HG03108 (cell line): ENCODE data around the gene TASP1.
"Not testable (repeated sequence)": the region's sequence is repeated elsewhere in the genome, so short reads cannot be mapped to it uniquely, and the experiment has no call there.

Experiments
- ATAC-seq: cut with Tn5 transposase; IDR thresholded peaks from one replicate; pipeline ENCODE4 v1.9.1; 2021; ENCODE audit warnings: moderate library complexity; ENCODE audit not compliant: unreplicated experiment

Gene TASP1

DNA sequence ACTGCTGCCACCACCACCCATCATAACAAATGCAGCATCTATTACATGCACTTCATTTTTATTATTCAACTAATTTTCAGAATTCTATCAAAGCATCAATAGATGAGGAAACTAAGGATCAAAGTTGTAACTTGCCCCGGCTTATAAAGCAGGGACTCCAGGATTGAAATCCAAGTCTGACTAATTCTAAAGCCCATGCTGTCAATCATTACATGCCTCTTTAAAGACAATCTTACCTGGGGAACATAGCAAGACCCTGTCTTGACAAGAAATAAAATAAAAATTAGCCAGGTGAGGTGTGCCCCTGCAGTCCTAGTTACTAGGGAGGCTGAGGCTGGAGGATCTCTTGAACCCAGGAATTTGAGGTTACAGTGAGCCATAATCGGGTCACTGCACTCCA is 235.3 kb downstream of the TASP1 start:
- ATAC-seq = no peak

GRCh38 chr20:13402986-13403385 is 235.7 kb downstream of the TASP1 start:
- no peak for ATAC-seq

DNA sequence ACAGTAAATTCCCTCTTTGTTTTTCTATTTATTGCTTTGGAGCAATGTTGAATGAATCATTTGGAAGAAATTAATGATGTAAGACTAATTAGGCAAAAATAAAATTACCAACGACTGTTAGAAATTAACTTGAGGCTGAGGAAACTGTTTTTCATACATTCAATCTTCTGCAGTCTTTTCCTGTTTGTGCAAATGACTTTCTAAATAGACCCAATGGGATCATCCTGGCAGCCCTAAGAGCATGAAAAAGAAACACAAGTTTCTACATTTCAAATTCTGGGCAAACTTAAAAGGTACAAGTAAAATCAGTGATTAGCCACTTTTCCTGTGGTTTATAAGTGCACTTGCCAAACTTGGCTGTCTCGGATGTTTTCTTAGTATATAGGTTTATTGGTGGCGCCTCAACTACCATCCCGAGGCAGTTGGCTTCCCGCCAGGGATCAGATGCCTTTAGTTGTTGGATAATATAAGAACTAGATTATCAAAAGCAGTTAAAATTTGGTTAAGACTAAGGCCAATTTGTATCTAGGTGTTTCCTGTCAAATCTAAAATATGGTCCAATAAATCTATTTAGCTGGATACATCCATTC is 236.5 kb downstream of the TASP1 start:
- no peak for ATAC-seq

DNA sequence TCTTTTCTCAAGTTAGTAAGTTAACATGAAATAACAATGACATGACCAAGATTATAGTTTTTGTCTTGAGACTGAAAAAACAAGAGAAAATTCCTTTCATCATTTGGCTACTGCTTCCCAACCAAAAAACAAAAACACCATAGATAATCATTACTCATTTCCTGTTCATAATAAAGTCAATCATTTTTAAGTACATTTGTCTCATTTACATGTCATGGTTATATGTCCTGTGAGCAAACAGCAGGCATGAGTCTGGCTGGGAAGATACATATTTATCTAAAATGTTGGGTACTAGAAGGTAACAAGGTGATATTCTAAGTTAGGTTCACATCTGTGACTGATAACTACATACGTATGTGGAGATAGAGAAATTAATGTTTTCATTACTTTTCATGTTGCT is 237.1 kb downstream of the TASP1 start:
- ATAC-seq = no peak

DNA sequence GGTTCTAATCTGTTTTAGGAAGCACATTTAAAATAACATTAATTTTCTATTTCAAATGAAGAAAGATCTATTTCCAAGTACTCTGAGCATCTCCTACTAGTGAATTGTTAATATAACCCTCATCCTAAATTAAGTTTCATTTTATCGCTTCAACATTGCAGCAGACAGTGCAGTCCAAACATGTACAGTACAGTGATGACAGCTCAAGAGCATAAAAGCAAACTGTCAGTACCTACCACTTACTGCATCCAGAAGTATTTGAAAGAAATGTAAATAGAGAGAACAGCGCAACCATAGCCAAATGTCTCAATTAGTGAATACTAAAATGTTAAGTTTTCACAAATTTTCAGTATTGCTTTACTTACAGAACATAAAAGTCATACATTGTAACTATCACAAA is 238.3 kb downstream of the TASP1 start:
- ATAC-seq = no peak

DNA sequence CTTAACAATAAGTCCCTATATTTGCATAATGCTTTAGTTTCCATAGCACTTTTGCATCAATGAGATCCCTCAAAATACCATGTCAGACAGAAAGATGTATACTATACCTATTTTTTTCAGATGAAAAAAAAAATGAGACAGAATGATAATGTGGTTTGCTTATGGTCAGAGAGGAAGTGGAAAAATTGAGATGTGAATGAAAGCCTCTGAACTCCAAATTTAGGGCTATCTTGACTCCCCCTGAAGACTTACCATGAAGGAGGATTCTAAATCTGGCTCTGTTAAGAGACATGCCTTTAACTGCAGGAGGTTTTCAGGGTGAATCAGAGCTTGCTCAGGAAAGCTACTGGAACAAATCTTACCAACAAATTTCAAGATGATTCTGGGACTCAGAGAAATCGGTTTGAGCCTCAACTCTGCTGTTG is 241.4 kb downstream of the TASP1 start:
- ATAC-seq = no peak

DNA sequence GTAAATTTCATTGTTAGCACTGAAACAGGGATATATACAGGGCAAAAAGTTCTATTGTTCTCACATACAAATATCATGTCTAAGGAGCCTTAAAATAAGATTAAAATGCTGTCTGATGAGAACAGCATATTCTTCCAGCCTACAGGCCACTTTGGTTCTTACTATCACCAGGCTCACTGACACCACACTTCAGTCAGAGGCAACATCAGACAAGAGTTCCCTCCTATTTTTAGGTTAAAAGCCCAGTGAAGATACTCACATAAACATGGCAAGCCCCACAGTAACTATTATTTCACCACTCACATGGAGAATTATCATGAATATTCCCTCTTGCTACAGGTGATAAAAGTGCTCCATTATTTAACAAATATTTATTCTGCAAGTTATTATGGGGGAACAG is 241.9 kb downstream of the TASP1 start:
- no peak for ATAC-seq

DNA sequence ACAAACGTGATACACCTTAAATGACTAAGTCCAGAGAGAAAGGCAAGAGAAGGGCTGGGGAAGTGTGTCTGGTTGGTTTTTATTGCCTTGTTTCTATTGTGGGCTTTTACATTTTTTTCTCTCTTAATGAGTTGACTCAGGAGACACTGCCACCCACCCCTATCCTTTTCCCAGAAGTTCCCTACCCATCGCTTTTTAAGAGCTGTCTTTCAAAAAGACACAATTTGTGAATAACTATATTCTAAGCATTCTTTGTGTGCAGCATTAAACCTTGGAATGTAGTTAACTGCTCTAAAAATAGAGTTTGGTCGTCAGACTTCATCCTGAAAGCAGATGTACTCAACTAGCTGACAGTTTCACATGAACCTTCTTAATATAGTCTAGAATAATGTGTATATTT is 242.7 kb downstream of the TASP1 start:
- no peak for ATAC-seq

- no peak for ATAC-seq
Observed at GRCh38 chr20:13395232-13395631, 243.5 kb downstream of the TASP1 start.

DNA sequence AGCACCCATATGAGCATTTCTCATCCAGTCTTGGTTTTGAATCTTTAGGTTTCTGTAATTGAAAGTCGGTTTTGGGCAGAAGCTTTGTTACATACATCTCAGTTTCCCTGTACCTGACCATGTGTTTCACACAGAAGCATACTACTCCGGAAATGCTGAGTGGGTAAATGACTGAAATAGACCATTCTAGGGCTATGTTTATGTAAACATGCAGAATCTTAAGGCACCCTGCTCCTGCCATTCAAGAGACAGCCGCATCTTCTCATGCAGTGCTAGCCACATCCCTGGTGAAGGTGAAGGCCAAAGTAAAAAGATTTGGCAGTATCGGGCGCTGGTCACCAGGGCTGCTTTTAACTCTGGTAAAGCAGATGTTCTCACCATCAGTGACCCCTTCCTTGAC is 246.3 kb downstream of the TASP1 start:
- no peak for ATAC-seq

DNA sequence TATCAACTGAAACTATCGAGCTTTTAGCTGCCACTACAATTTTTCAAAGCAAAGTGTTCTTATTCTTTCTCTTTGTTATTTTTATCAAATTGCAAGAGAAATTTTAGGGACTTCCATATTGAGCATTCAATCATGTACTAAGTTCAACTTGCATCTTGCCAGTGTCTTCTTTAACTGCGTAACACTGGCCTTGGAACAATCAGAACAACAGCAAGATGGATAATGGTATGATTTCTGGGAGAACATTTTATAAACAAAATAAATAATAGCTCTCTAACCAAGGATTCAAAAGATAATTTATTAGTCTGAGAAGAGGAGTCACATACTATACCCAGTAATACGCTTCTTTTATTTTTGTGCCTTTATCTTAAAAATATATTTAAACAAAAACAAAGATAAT is 249.6 kb downstream of the TASP1 start:
- no peak for ATAC-seq

DNA sequence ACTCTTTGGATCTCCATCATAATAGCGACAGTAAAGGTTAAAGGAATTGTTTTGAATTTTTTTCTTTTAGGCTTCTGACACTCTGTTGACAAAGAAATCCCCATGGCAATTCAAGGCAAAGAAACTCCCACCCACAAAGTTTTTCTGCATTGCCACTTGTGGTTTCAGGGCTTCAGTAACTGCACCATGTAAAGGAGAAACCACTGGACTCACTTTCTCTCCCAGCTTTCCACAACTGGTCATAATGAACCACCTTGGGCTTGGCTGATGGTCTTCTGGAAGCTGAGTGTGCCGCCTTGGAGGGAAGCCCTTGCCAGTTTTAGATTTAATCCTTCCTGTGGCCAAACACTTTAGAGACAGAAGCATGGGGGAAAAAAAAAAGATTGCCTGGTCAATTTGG is 254.6 kb downstream of the TASP1 start:
- ATAC-seq = no peak

- no peak for ATAC-seq
Observed at GRCh38 chr20:13382786-13383185, 255.9 kb downstream of the TASP1 start.

- not testable (repeated sequence) for ATAC-seq
Observed at GRCh38 chr20:13380497-13381229, 258.1 kb downstream of the TASP1 start.

GRCh38 chr20:13373400-13373799 is 265.3 kb downstream of the TASP1 start:
- no peak for ATAC-seq

DNA sequence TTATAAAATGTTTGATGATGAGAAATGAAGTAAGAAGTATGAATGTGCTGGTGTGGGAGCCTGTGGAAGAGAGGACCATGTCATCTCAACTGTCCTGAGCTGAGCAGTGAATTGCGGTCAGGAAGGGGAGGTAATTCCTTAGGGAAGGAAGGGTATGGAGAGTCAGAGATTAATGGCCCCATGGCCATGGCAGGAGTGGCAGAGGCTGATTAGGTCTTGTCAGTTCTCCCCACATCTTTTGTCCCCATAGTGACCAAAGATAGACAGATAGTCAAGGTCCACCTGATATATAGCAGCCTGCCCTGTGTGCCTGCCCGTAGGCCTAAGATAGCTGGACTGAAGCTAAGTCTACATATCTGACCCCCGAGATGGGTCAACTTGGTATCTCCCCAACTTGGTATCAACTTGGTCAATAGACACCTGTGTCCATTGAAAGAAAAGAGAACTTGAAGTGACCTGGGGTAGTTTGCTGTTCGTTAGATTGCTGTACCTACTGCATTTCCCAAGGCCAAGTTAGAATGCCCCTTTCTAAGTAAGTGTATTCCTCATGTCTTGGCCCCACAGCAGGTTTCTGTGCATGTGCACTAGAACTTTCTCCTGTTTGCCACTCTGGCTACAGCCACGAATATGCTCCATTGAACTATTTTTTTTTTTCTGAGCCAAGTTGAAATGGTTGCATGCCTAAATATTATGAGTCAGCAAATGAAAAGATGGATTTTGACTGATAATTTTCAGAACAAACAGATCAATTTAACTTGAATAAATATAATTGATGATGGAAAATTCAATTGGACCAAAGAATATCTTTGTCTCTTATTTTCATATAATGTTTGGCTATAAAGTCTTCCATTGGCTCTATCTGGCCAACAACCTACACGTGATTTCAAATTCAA is 274.2 kb downstream of the TASP1 start:
- ATAC-seq = no peak

DNA sequence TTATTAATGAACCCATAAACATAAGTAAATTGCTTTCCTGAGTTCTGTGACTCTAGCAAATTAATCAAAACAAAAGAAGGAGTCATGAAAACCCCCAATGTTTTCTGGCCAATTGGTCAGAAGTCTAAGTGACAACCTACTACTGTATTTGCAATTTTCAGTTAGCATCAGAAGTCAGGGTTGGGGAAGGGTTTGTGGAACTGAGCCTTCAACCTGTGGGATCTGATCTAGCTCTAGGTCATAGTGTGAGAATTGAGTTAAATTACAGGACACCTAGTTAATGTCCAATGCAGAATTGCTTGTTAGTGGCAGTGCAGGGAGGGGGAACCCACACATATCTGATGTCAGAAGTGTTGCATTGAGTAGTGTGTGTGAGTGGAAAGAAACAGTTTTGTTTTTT is 275.3 kb downstream of the TASP1 start:
- no peak for ATAC-seq

GRCh38 chr20:13362165-13362564 is 276.6 kb downstream of the TASP1 start:
- ATAC-seq = not testable (repeated sequence)

DNA sequence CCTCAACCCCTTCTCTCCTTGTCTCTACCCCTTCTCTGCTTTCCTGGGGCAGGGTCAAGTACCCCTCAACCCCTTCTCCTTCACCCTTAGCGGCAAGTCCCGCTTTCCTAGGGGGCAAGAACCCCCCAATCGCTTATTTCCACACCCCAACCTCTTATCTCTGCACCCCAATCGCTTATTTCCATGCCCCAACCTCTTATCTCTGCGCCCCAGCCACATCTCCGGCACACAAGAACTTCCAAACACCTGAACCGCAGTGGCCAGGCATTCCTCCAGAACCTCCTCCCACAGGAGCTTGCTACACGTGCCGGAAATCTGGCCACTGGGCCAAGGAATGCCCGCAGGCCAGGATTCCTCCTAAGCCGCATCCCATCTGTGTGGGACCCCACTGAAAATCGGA is 279.8 kb downstream of the TASP1 start:
- not testable (repeated sequence) for ATAC-seq

DNA sequence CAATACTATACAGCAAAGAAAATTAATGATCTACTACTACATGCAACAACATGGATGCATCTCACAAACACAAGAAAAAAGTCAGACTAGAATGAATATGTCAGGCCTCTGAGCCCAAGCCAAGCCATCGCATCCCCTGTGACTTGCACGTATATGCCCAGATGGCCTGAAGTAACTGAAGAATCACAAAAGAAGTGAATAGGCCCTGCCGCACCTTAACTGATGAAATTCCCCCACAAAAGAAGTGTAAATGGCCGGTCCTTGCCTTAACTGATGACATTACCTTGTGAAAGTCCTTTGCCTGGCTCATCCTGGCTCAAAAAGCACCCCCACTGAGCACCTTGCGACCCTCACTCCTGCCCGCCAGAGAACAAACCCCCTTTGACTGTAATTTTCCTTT is 280.9 kb downstream of the TASP1 start:
- not testable (repeated sequence) for ATAC-seq

DNA sequence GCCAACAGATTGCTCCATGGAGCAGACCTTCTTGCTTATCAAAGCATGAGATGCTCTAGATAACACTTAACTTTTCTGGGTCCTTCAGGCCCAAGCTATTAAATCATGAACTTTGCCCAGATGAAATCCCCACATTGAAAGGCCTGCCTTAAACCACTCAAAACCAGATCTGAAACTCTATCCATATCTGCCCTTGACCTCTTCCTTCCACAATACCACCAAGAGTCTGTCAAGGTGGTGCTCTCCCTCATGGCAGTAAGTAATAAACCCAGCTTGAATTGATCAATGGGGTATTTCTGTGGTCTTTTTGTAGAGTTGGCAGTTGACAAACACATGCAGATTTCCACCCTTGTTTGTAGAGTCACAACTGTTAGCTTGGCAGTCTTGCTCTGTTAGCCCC is 282.1 kb downstream of the TASP1 start:
- no peak for ATAC-seq

DNA sequence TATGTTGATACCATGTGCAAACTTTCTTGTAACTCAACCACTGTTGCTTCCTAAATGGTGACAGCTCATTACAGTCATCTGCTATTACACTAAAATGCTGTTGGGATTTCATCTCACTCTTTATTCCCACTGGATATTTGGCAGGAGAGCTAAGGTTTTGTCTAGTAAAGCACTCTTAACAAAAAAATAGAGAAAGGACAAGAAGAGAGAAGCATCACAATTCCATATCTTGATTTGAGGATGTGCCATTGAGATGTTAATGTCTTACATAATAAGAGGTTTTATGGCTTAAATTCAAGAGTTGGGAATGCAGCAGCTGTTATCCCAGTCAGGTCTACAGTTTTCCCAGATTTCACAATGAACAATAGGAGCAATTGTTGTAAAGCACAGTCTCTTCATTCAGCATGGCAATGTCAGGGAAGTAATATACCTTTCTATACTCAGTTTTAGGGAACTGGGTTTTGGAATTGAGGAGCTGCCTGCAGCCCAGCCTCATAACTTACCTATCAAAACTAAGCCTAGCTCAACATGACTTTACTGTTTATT is 282.7 kb downstream of the TASP1 start:
- ATAC-seq = no peak
